ENCODE measurements around the gene CHN2. TPM values are rescaled to one million over a fixed set of nuclear protein-coding genes. Genes with fewer than 3 reads are reported as not detected.

Gene CHN2
- total RNA-seq, 1 experiment from 2014 or later = 61.2 TPM

DNA sequence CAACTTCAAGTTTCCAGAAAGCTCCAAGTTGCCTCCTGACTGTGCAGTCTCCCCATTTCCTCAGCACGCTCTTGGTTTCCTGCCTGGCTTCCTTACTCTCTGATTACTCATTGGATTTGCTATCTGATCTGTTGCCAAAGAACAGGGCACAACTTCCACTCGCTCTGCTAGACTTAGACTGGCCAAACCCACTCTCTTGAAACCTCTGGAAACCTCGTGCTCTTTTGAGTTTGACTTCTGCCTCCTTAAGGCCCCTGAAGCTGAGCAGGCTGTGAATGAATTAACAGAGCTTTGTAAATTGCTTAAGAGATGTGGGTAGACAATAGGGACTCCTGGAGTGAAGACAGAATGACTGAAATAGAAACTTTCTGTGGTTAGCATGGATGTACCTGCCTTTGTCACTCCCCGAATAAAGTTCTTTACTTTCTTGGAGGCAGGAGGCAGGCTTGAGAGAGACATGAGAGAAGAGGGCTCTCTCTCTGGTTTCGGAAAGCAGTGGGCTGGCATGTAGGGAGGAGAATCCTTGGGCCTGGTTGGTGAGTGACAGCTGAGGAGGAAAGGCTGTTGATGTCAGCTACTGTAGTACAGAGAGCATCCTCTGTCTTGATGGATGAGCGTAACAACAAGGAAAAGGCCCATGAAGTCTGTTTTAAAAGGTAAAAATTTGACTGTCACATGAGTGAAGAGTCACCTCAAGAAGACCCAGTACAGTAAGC is 70.8 kb downstream of the CHN2 start:
- CTCF ChIA-PET = no interaction called here
- POLR2A ChIA-PET (ENCODE audit: low non-redundant PET) = no interaction called here
- no peak overlapping the region for H3K4me3 ChIP-seq (ENCODE audit: low read depth, low read length, poor library complexity, severe bottlenecking)
- no peaks in the 10 kb centered on the region for H3K36me3 ChIP-seq (ENCODE audit: insufficient read depth, low read length, poor library complexity, severe bottlenecking)
- no peaks in the 10 kb centered on the region for H3K27me3 ChIP-seq (replicated peaks; ENCODE audit: insufficient read depth, low read depth, low read length, poor library complexity)
- no TSS peak for BruUV-seq (replicated peaks)
- TF ChIP-seq EZH2 (IDR thresholded peaks at IDR 0.05; ENCODE audit: borderline replicate concordance, low read depth, low read length, poor library complexity, severe bottlenecking) (no peak), CTCF (conservative IDR thresholded peaks at IDR 0.05; ENCODE audit: low read depth, low read length) (no peak)
- H3K4me1 ChIP-seq (ENCODE audit: insufficient read depth, low read length, poor library complexity, severe bottlenecking) = peaks cover 32% of the 10 kb centered on the region
- intact Hi-C loops (cut with micrococcal nuclease; ENCODE audit: unreplicated experiment) = no loop called here
- no peaks in the 10 kb centered on the region for H3K9me3 ChIP-seq (ENCODE audit: low read depth, low read length, poor library complexity, severe bottlenecking)
- H3K27ac ChIP-seq (ENCODE audit: low read depth, low read length, poor library complexity, severe bottlenecking) = peak overlapping the region; percentile 25
- peak; percentile 61 for DNase-seq (ENCODE audit: low spot score)

- Histone ChIP-seq H3K27ac (ENCODE audit: low read depth, low read length, poor library complexity, severe bottlenecking) (peak overlapping the region; percentile 8), H3K9me3 (ENCODE audit: low read depth, low read length, poor library complexity, severe bottlenecking) (no peaks in the 10 kb centered on the region), H3K4me1 (ENCODE audit: insufficient read depth, low read length, poor library complexity, severe bottlenecking) (peaks cover 69% of the 10 kb centered on the region), H3K36me3 (ENCODE audit: insufficient read depth, low read length, poor library complexity, severe bottlenecking) (no peaks in the 10 kb centered on the region), H3K4me3 (ENCODE audit: low read depth, low read length, poor library complexity, severe bottlenecking) (no peak overlapping the region), H3K27me3 (replicated peaks; ENCODE audit: insufficient read depth, low read depth, low read length, poor library complexity) (no peaks in the 10 kb centered on the region)
- TF ChIP-seq EZH2 (IDR thresholded peaks at IDR 0.05; ENCODE audit: borderline replicate concordance, low read depth, low read length, poor library complexity, severe bottlenecking) (no peak), CTCF (conservative IDR thresholded peaks at IDR 0.05; ENCODE audit: low read depth, low read length) (no peak)
- ChIA-PET CTCF (no interaction called here), POLR2A (ENCODE audit: low non-redundant PET) (no interaction called here)
- DNase-seq (ENCODE audit: low spot score) = no peak
- no TSS peak for BruUV-seq (replicated peaks)
- intact Hi-C loops (cut with micrococcal nuclease; ENCODE audit: unreplicated experiment) = loop anchor here (5.0 to 10.0 kb wide), 2 partner anchors 63 to 105 kb away; no protein-coding TSS in a partner anchor
These were observed 75.4 kb downstream of the CHN2 start for GRCh38 chr7:29269935-29270334.

- H3K27ac ChIP-seq (ENCODE audit: low read depth, low read length, poor library complexity, severe bottlenecking) = peak overlapping the region; percentile 60
- H3K27me3 ChIP-seq (replicated peaks; ENCODE audit: insufficient read depth, low read depth, low read length, poor library complexity) = no peaks in the 10 kb centered on the region
- H3K4me1 ChIP-seq (ENCODE audit: insufficient read depth, low read length, poor library complexity, severe bottlenecking) = peaks cover 68% of the 10 kb centered on the region
- H3K9me3 ChIP-seq (ENCODE audit: low read depth, low read length, poor library complexity, severe bottlenecking) = no peaks in the 10 kb centered on the region
- H3K36me3 ChIP-seq (ENCODE audit: insufficient read depth, low read length, poor library complexity, severe bottlenecking) = no peaks in the 10 kb centered on the region
- ChIA-PET CTCF (no interaction called here), POLR2A (ENCODE audit: low non-redundant PET) (no interaction called here)
- TF ChIP-seq CTCF (conservative IDR thresholded peaks at IDR 0.05; ENCODE audit: low read depth, low read length) (no peak), EZH2 (IDR thresholded peaks at IDR 0.05; ENCODE audit: borderline replicate concordance, low read depth, low read length, poor library complexity, severe bottlenecking) (no peak)
- no TSS peak for BruUV-seq (replicated peaks)
- peak; percentile 64 for DNase-seq (ENCODE audit: low spot score)
- intact Hi-C loops (cut with micrococcal nuclease; ENCODE audit: unreplicated experiment) = loop anchor here (5.0 to 10.0 kb wide), 2 partner anchors 63 to 104 kb away; no protein-coding TSS in a partner anchor
- H3K4me3 ChIP-seq (ENCODE audit: low read depth, low read length, poor library complexity, severe bottlenecking) = no peak overlapping the region
These were observed 76.2 kb downstream of the CHN2 start for GRCh38 chr7:29270594-29271318.

Measured in A673 (cell line).